Stimulated activated CD4-positive, alpha-beta T cell treated with anti-CD3 and anti-CD28 coated beads, Interleukin-1b, Interleukin-23, amount 100 ng/mL, for 24 hours (primary cell): ENCODE data around the gene HS6ST2.

Experiments
- DNase-seq, 4 experiments: peaks; one replicate each; pipeline ENCODE4 v3.0.0-alpha.2; 2020; ENCODE audit warnings: low read depth in 4 of 4, low spot score in 1 of 4

Gene HS6ST2

GRCh38 chrX:132853040-132853439 is 105.4 kb downstream of the HS6ST2 start:
- no peak for DNase-seq

DNA sequence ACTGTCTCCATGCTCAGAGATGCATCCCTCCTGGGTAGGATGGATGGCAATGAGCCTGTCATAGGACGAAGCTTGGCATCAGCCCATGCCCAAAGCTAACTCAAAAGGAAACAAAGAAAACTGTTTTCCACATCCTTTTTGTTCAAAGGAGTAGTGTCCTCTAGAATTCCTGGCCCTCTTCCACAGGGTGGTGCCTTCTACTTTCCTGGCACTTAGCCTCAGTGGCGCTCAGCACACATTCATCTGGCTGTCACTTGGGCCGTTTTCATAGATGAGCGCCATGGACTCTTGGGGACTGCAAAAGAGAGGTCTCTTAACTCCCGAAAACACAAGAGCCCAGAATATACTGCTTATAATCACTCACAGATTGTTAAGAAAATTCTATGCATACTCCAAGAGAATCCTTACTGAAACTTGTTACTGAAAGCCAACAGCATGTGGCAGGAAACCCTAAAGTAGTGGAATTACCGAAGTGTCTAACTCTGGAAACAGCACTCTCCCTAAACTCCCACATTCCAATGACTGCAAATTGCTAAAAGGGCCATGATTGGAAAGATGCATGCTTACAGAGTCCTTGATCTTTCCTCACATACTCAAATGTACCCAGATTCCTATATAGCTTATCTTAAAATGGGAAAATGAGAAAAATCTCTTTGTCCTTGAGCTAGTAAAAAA is 110.0 kb downstream of the HS6ST2 start:
- no peak for DNase-seq

DNA sequence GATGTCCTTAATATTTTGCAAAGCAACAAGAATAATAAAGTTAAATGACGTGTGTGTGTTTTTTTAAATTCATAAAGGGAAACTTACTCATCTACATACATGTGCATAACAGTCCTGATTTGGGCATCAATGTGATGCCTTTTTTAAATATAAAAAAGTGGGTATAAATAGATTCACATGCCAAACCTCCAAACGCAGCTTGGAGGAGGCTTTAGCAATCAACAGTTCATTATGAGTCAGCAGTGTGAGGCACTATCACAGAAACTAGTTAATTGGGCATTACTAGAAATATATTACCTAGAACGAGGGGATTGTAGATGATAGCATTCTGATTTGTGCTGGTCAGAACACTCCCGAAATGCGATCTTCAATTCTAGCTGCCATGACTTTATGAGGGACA is 115.1 kb downstream of the HS6ST2 start:
- DNase-seq = no peak

DNA sequence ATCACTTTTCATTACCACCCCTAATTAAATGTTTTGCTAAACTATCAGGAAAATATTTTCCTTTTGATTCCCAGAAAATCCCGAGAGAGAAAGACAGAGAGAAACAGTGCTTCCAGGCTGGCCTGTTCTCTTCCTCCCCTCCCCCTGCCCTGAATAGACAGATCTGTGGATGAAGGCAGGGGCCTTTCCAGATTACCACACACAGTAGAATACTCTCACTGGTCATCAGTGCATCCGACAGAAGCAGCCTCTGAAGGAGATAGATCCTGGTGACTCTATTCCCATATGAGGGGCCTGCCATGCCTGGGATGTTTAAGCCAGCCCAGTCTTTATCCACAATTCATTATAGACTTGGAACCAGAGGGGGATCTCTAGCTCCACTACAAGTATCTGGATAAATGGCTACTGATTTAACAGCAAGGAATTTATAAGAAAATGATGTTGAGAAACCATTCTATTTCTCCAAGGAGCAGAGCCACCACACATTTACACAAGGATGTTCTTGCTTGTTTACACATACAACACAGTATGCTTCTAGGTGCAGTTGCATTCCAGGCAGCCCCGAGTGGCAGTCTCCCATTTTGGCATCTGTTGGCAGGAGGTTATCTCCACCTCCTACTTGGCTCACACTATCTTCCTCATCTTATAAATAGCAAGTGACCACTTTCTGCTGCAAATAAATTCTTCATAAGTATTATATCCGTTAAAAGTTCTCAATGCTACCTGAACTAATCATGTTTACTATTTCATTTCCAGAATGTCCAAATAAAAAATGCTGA is 115.8 kb downstream of the HS6ST2 start:
- DNase-seq = no peak

GRCh38 chrX:132837967-132838366 is 120.5 kb downstream of the HS6ST2 start:
- DNase-seq = no peak

- DNase-seq = no peak
These were observed 121.3 kb downstream of the HS6ST2 start for GRCh38 chrX:132837126-132837525.

DNA sequence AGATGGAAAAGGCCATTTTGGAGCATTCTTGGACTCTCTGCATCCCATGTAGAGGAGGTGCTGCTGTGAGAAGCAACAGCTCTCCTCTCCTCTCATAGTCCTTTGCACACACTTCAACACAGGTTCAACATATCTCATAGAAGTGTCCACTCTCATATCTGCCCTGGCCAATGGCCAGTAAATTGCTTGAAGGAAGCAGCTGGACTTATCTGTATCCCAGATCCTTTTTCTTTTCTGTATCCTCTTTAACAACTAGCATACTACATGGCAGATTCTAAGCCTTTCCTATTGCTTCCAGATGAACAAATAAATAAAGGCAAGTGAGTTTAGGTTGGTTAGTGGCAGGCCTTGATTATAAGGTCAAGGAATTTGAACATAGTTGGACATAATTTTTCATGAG is 122.0 kb downstream of the HS6ST2 start:
- DNase-seq = no peak

GRCh38 chrX:132834741-132835140 is 123.7 kb downstream of the HS6ST2 start:
- DNase-seq = no peak

- no peak for DNase-seq
These were observed 124.3 kb downstream of the HS6ST2 start for GRCh38 chrX:132834109-132834508.

DNA sequence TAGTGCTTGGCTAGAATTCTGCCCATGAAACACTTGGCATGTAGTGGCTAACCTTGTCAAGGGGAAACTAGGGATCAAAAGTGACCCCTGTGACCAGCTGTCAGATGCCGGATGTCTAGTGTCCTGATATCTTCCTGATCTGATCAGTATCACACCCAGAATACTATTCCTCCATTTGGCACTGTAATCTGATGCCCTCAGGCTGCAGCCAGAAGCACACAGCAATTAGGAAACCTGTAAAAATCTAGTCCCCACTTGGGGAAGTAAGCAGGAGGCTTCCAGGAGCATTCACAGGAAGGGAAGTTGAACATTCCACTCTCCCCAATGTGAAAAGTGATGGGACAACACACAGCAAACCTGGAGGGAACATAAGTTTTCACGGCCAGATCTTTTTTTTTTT is 125.1 kb downstream of the HS6ST2 start:
- no peak for DNase-seq

- DNase-seq = no peak
These were observed 127.0 kb downstream of the HS6ST2 start for GRCh38 chrX:132831336-132831973.

GRCh38 chrX:132822634-132823012 is 135.8 kb downstream of the HS6ST2 start:
- DNase-seq = no peak

DNA sequence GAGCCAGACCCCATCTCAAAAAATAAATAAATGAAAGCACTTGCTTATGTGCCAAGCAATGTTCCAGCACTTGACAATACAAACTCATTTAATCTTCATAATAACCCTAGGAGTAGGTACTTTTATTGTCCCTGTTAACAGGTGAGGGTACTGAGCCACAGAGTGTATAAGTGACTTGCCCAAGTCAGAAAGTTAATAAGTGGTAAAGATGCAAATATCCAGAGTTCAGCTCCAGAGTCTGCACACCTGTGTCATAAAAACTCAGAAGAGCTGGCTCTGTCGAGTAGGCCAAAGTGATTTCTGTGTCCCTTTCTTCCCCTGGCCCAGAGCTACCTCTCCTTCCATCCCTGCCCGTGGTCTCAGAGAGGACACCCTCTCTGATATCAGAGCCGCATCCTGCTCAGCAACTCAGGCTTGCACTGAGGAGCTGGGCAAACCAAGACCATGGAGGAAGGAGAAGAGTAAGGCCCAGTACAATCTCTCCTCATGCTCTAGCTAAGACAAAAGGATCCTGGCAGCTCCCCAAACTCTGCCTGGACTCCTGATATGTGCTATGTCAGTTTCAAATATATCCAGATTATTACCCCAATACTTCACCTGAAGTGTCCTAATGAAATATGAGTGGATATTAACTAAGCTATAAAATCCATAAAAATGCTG is 136.3 kb downstream of the HS6ST2 start:
- no peak for DNase-seq

- no peak for DNase-seq
These were observed 137.8 kb downstream of the HS6ST2 start for GRCh38 chrX:132820675-132821074.

DNA sequence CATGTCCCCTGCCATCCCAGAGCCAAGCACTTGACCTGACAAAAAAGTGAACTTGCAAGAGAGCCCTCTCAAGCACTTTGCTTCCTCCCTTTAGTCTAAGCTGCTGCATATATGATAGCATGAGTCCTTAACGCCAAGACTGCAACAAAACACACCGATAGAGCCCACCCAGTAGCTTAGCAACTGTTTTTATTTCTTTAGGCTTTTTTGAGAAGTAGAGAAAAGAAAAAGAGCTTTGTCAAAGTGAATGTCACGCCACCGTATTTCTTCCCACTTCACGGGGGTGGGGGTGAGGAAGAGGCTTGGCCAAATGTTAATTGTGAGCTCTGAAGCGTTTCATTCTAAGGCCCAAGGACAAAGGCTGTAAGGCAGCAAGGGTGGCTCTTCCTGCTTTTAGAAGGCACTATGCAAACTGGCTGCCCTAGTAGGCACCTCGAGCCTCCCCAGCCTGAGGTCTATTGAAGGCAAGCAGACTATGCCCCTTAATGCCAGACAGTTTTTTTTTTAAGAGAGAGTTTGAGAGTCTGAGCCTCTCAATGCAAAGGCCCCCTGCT is 138.6 kb downstream of the HS6ST2 start:
- DNase-seq = no peak

- DNase-seq = no peak
These were observed 139.8 kb downstream of the HS6ST2 start for GRCh38 chrX:132818638-132819037.

GRCh38 chrX:132815643-132816042 is 142.8 kb downstream of the HS6ST2 start:
- DNase-seq = no peak

- DNase-seq = no peak
These were observed 147.3 kb downstream of the HS6ST2 start for GRCh38 chrX:132810964-132811712.

- no peak for DNase-seq
These were observed 147.9 kb downstream of the HS6ST2 start for GRCh38 chrX:132810488-132810887.

DNA sequence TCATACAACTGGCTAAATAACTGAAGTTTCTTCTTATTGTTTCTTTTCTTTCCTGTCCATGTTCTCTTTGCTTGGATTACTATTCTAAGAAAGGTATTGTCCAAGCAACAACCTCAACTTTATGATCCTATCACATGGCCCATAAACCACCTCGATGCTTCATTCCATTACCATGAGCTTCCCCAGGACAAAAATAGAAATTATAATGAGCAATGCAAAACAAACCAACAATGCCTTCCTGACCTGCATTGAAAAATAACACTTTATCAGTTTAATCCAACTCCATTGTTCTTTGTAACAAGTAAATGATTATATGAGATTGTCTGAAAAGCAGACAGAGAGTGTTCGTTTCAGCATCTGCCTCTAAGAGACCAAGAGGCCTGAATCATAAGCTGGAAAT is 148.8 kb downstream of the HS6ST2 start:
- no peak for DNase-seq
